ENCODE data around the gene ADH4. TPM values are rescaled to one million over a fixed set of nuclear protein-coding genes. Genes with fewer than 3 reads are reported as not detected.

Gene ADH4
- total and polyA plus RNA-seq, 10 of the 15 experiments (the other 5 are each of a cell fraction or from before 2014, with no cell fraction given), result not detected

DNA sequence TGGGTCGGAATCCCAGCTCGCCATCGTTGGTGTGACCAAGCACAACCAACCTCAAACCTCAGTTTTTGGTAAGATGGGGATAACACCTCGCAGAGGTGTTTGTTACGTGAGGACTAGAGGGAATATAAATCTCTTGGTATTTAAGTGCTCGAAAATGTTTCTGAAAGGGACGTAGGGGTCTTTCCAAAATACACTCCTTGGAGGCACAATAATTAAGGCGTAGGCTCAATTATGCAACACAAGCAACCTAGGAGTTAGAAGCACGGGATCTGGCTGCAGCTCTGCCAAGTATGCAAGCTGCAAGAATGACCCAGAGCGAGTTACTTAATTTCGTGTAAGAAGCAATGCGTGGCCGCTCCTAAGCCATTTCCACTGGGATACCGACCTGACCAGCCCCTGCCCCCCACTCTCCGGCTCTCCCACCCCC is 56.1 kb downstream of the ADH4 start:
- TF ChIP-seq EED (IDR thresholded peaks at IDR 0.05; ENCODE audit: low read depth), result no peak
- no peak for TF ChIP-seq REST (IDR thresholded peaks at IDR 0.05; ENCODE audit: low read depth, low read length)
- TF ChIP-seq RUNX3 (IDR thresholded peaks at IDR 0.05; ENCODE audit: low read length), result 0 out of 2 replicates have a peak, but pooled peaks have one; percentile 24
- TF ChIP-seq, protein P1, sequence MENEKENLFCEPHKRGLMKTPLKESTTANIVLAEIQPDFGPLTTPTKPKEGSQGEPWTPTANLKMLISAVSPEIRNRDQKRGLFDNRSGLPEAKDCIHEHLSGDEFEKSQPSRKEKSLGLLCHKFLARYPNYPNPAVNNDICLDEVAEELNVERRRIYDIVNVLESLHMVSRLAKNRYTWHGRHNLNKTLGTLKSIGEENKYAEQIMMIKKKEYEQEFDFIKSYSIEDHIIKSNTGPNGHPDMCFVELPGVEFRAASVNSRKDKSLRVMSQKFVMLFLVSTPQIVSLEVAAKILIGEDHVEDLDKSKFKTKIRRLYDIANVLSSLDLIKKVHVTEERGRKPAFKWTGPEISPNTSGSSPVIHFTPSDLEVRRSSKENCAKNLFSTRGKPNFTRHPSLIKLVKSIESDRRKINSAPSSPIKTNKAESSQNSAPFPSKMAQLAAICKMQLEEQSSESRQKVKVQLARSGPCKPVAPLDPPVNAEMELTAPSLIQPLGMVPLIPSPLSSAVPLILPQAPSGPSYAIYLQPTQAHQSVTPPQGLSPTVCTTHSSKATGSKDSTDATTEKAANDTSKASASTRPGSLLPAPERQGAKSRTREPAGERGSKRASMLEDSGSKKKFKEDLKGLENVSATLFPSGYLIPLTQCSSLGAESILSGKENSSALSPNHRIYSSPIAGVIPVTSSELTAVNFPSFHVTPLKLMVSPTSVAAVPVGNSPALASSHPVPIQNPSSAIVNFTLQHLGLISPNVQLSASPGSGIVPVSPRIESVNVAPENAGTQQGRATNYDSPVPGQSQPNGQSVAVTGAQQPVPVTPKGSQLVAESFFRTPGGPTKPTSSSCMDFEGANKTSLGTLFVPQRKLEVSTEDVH (IDR thresholded peaks at IDR 0.05; ENCODE audit: low read depth, partially characterized antibody), result no peak
- no peak for TF ChIP-seq EP300 (IDR thresholded peaks at IDR 0.05; ENCODE audit: borderline replicate concordance in 1 of 2, control insufficient read depth in 1 of 2, low read depth in 2 of 2, low read length in 2 of 2)
- peak; percentile 41 for ATAC-seq
- H3K4me3 ChIP-seq, result peak overlapping the region; percentile 90
- H3K27me3 ChIP-seq (replicated peaks in 1 of 2; ENCODE audit: control insufficient read depth in 2 of 2, insufficient read depth in 2 of 2, low read length in 1 of 2), result no peaks in the 10 kb centered on the region
- H3K4me2 ChIP-seq (ENCODE audit: control insufficient read depth, insufficient read depth), result peak overlapping the region; percentile 78
- ChIA-PET CTCF (interaction anchor here (0.6 to 4.5 kb wide), 6 partner anchors 30 to 317 kb away, joined by 3 to 36 read pairs (median 4); partner anchors contain the start of gene METAP1), SMC1A (ENCODE audit: uncharacterized antibody, unreplicated experiment) (interaction anchor here (1.0 to 2.0 kb wide), 5 partner anchors 15 to 316 kb away, joined by 3 to 10 read pairs (median 5); no protein-coding TSS in a partner anchor), RAD21 (ENCODE audit: unreplicated experiment) (interaction anchor here (0.6 to 2.3 kb wide), 7 partner anchors 12 to 827 kb away, joined by 3 to 22 read pairs (median 5); partner anchors contain the start of genes METAP1 and RAP1GDS1), POLR2A (interaction anchor here (0.5 to 2.2 kb wide), 6 partner anchors 13 to 827 kb away, joined by 3 to 11 read pairs (median 3); partner anchors contain the start of genes EIF4E and RAP1GDS1)
- peak overlapping the region; percentile 76 for H3K27ac ChIP-seq (ENCODE audit: control insufficient read depth, insufficient read depth)
- in situ Hi-C loops (cut with MboI), result loop anchor here (25.0 kb wide), 1 partner anchor 849 kb away; the partner anchor contains the start of gene DNAJB14
- intact Hi-C loops (cut with micrococcal nuclease; ENCODE audit: unreplicated experiment), result loop anchor here (1.0 kb wide), 1 partner anchor 316 kb away; no protein-coding TSS in a partner anchor
- peak overlapping the region; percentile 86 for H3K9ac ChIP-seq (ENCODE audit: control insufficient read depth, insufficient read depth, low read length)
- H3K36me3 ChIP-seq (ENCODE audit: control insufficient read depth in 2 of 2, insufficient read depth in 2 of 2, low read length in 1 of 2), result peaks cover 3 to 5% of the 10 kb centered on the region in 2 experiments; a peak in 1 of 4 replicates
- peaks cover 23% of the 10 kb centered on the region for H3K79me2 ChIP-seq (ENCODE audit: control insufficient read depth, insufficient read depth, low read length)
- WGBS (ENCODE audit: insufficient coverage, insufficient replicate concordance, low lambda C conversion rate, missing lambda C conversion rate), result under 1% methylated on average over 15 of the region's 15 CpGs
- no peaks in the 10 kb centered on the region; the same call in 2 of the 3 replicates for H3K9me3 ChIP-seq (replicated peaks; ENCODE audit: control insufficient read depth, insufficient read depth, low read length)
- no peaks in the 10 kb centered on the region for H4K20me1 ChIP-seq (ENCODE audit: control insufficient read depth, insufficient read depth)
- peak overlapping the region; percentile 87 for H2AFZ ChIP-seq (ENCODE audit: control insufficient read depth, low read depth, low read length)
- FAIRE-seq, result no peak
- BruUV-seq (replicated peaks), result TSS peak; percentile 80
- no peaks in the 10 kb centered on the region for H3K4me1 ChIP-seq (ENCODE audit: control insufficient read depth, insufficient read depth, low read length)
- no peak for DNase-seq (ENCODE audit: low read depth, low spot score)
